Mesenchymal stem cell (in vitro differentiated cells and primary cell): ENCODE data around the gene TENM4.

Experiments
- DNase-seq: peaks from one replicate; pipeline ENCODE4 v3.0.0-alpha.2; 2013
- H2AFZ ChIP-seq: one replicate; pipeline ENCODE4 v1.6.1; 2013; ENCODE audit warnings: low read depth, mild to moderate bottlenecking, control low read depth, inconsistent platforms, low read length, moderate library complexity
- H2AK5ac ChIP-seq: 2 replicates; pipeline ENCODE4 v1.6.1; 2013; ENCODE audit warnings: low read length, moderate library complexity, mild to moderate bottlenecking, inconsistent platforms; ENCODE audit not compliant: severe bottlenecking
- H2BK120ac ChIP-seq: one replicate; pipeline ENCODE4 v1.6.1; 2013; ENCODE audit warnings: low read depth, mild to moderate bottlenecking, inconsistent platforms, low read length, moderate library complexity
- H2BK12ac ChIP-seq, 2 experiments: one replicate each; pipeline ENCODE4 v1.6.1; 2013; ENCODE audit warnings: inconsistent platforms in 2 of 2, low read length in 2 of 2, mild to moderate bottlenecking in 2 of 2, moderate library complexity in 2 of 2, control low read depth in 1 of 2
- H2BK15ac ChIP-seq: one replicate; pipeline ENCODE4 v1.6.1; 2013; ENCODE audit warnings: mild to moderate bottlenecking, low read depth, inconsistent platforms; ENCODE audit not compliant: poor library complexity, severe bottlenecking
- H2BK5ac ChIP-seq: 2 replicates; pipeline ENCODE4 v1.6.1; 2013; ENCODE audit warnings: low read depth, mild to moderate bottlenecking, low read length, control low read depth, inconsistent platforms; ENCODE audit not compliant: poor library complexity, severe bottlenecking
- H3K14ac ChIP-seq, 2 experiments: one replicate each; pipeline ENCODE4 v1.6.1; 2013; ENCODE audit warnings: inconsistent platforms in 2 of 2, low read length in 2 of 2, control low read depth in 1 of 2, mild to moderate bottlenecking in 1 of 2, moderate library complexity in 1 of 2
- H3K18ac ChIP-seq, 2 experiments: one replicate each; pipeline ENCODE4 v1.6.1; 2013; ENCODE audit warnings: inconsistent platforms in 2 of 2, low read length in 2 of 2, control low read depth in 1 of 2, low read depth in 1 of 2, mild to moderate bottlenecking in 1 of 2
- H3K23ac ChIP-seq, 2 experiments: one replicate each; pipeline ENCODE4 v1.6.1; 2013; ENCODE audit warnings: inconsistent platforms in 2 of 2, low read length in 2 of 2, mild to moderate bottlenecking in 2 of 2, moderate library complexity in 2 of 2, control low read depth in 1 of 2
- H3K27ac ChIP-seq: 2 replicates; pipeline ENCODE4 v1.5.1; 2013; ENCODE audit warnings: mild to moderate bottlenecking, moderate library complexity, low read length, control low read depth, inconsistent platforms; ENCODE audit not compliant: poor library complexity, severe bottlenecking
- H3K27me3 ChIP-seq, 2 experiments: 2 replicates each; pipeline versions ENCODE4 v1.6.1 to v1.7.0; 2013; ENCODE audit warnings: low read length in 2 of 2, mild to moderate bottlenecking in 2 of 2, moderate library complexity in 2 of 2, control low read depth in 1 of 2, inconsistent platforms in 1 of 2; ENCODE audit not compliant: control insufficient read depth in 1 of 2, insufficient read depth in 1 of 2
- H3K36me3 ChIP-seq, 2 experiments: 2 replicates each; pipeline versions ENCODE4 v1.6.1 to v1.7.0; 2013; ENCODE audit warnings: low read length in 2 of 2, control low read depth in 1 of 2, inconsistent platforms in 1 of 2, low read depth in 1 of 2, mild to moderate bottlenecking in 1 of 2; ENCODE audit not compliant: insufficient read depth in 2 of 2, control insufficient read depth in 1 of 2
- H3K4ac ChIP-seq, 2 experiments: one replicate each; pipeline ENCODE4 v1.6.1; 2013; ENCODE audit warnings: inconsistent platforms in 2 of 2, low read length in 2 of 2, mild to moderate bottlenecking in 2 of 2, moderate library complexity in 2 of 2, control low read depth in 1 of 2, low read depth in 1 of 2
- H3K4me1 ChIP-seq: 2 replicates; pipeline ENCODE4 v1.6.1; 2013; ENCODE audit warnings: low read depth, low read length, control low read depth; ENCODE audit not compliant: control insufficient read depth, insufficient read depth
- H3K4me2 ChIP-seq: 2 replicates; pipeline ENCODE4 v1.6.1; 2013; ENCODE audit warnings: low read length, mild to moderate bottlenecking, inconsistent platforms; ENCODE audit not compliant: poor library complexity, severe bottlenecking
- H3K4me3 ChIP-seq, 2 experiments: 2 replicates each; pipeline versions ENCODE4 v1.5.1 to v1.7.0; 2013; ENCODE audit warnings: low read length in 2 of 2, mild to moderate bottlenecking in 2 of 2, control low read depth in 1 of 2, low read depth in 1 of 2; ENCODE audit not compliant: insufficient read depth in 1 of 2
- H3K79me1 ChIP-seq: replicated peaks from 2 replicates; pipeline ENCODE4 v1.6.1; 2013; ENCODE audit warnings: mild to moderate bottlenecking, control low read depth, low read length, inconsistent platforms; ENCODE audit not compliant: poor library complexity, severe bottlenecking
- H3K9ac ChIP-seq: 2 replicates; pipeline ENCODE4 v1.7.0; 2013; ENCODE audit warnings: mild to moderate bottlenecking, low read length, moderate library complexity
- H3K9me3 ChIP-seq: 2 replicates; pipeline ENCODE4 v1.7.0; 2013; ENCODE audit warnings: mild to moderate bottlenecking, low read length; ENCODE audit not compliant: control insufficient read depth
- H4K8ac ChIP-seq: one replicate; pipeline ENCODE4 v1.6.1; 2013; ENCODE audit warnings: inconsistent platforms, mild to moderate bottlenecking, low read length, moderate library complexity
- H4K91ac ChIP-seq: one replicate; pipeline ENCODE4 v1.6.1; 2013; ENCODE audit warnings: mild to moderate bottlenecking, low read length, inconsistent platforms
- WGBS: methylation state at CpG from one replicate; pipeline ENCODE4 v1.1.7; 2013; ENCODE audit warnings: mixed read lengths; 5-methylcytosine and 5-hydroxymethylcytosine counted together

Gene TENM4

DNA sequence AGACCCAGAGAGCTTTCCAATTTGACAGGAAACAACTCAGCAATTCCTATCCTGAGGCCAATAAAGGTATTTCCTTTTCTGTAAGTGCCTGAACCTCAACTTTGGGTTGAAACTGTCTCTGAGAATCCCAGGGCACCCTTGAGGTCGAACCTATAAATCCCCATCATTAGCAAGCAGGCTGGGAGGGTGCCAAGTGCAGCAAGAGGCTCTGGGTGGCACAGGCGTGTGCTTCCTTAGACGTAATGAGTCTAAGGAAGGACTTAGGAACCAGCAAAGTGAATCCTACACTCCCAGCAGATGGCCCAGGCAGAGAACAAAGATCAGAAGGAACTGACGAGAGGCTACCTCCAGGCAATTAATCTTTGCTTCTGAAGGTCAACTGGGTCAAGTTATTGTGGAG is 631.9 kb downstream of the TENM4 start:
- H3K36me3 ChIP-seq, result peaks cover 0 to 6% of the 10 kb centered on the region in 2 experiments
- H2BK12ac ChIP-seq, result peak overlapping the region; percentile 84 to 94
- peak overlapping the region; percentile 23 to 92 for H3K18ac ChIP-seq
- H3K9ac ChIP-seq, result no peak overlapping the region
- no peaks in the 10 kb centered on the region for H3K27me3 ChIP-seq
- no peak overlapping the region for H3K4me2 ChIP-seq
- no peak overlapping the region for H2BK5ac ChIP-seq
- H3K9me3 ChIP-seq, result no peaks in the 10 kb centered on the region
- H3K4me3 ChIP-seq, result no peak overlapping the region
- no peak overlapping the region for H3K27ac ChIP-seq
- H2BK120ac ChIP-seq, result no peak overlapping the region
- H2BK15ac ChIP-seq, result no peak overlapping the region
- H3K23ac ChIP-seq, result no peak overlapping the region
- H3K79me1 ChIP-seq, result no peaks in the 10 kb centered on the region
- H3K4ac ChIP-seq, result peak overlapping the region; percentile 32 to 79
- H2AK5ac ChIP-seq, result no peak overlapping the region
- H3K4me1 ChIP-seq, result peaks cover 15% of the 10 kb centered on the region
- no peak overlapping the region for H3K14ac ChIP-seq
- peak overlapping the region; percentile 99 for H4K91ac ChIP-seq
- WGBS, result 22% methylated on average over 4 of the region's 4 CpGs
- H4K8ac ChIP-seq, result peak overlapping the region; percentile 7
- peak; percentile 61 for DNase-seq
- H2AFZ ChIP-seq, result no peak overlapping the region

DNA sequence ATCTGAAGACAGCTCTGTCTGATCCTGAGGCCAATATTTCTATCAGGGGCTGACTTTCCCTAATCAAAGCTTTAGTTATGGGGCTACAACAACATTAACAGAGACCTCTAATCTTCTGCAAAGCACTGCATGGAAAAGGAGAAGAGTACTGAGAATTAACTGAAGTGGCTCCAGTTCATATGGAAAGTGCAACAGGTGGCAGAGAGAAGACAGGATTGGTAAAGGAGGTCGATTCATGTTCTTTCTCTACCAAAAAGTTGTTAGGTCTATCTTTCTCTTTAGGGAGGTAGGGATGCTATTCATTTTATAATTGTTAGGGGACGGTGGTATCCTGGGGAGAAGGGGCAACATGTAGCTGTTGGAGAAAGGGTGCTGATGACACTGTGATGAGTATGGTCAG is 633.5 kb downstream of the TENM4 start:
- H3K14ac ChIP-seq, result no peak overlapping the region
- H2BK12ac ChIP-seq, result peak overlapping the region; percentile 0 to 83
- H2BK120ac ChIP-seq, result peak overlapping the region; percentile 8
- H3K18ac ChIP-seq, result peak overlapping the region in 1 of 2 experiments; percentile 55
- H2AFZ ChIP-seq, result no peak overlapping the region
- no peak for DNase-seq
- no peaks in the 10 kb centered on the region for H3K27me3 ChIP-seq
- H2BK5ac ChIP-seq, result no peak overlapping the region
- H3K4me3 ChIP-seq, result no peak overlapping the region
- H3K4ac ChIP-seq, result peak overlapping the region in 1 of 2 experiments; percentile 53
- peaks cover 0 to 6% of the 10 kb centered on the region in 2 experiments for H3K36me3 ChIP-seq
- no peak overlapping the region for H3K23ac ChIP-seq
- H4K8ac ChIP-seq, result no peak overlapping the region
- no peak overlapping the region for H3K9ac ChIP-seq
- no peak overlapping the region for H3K4me2 ChIP-seq
- 95% methylated on average over 2 of the region's 2 CpGs for WGBS
- H3K27ac ChIP-seq, result no peak overlapping the region
- no peaks in the 10 kb centered on the region for H3K9me3 ChIP-seq
- no peak overlapping the region for H2AK5ac ChIP-seq
- H2BK15ac ChIP-seq, result no peak overlapping the region
- H3K4me1 ChIP-seq, result peaks cover 15% of the 10 kb centered on the region
- no peak overlapping the region for H4K91ac ChIP-seq
- no peaks in the 10 kb centered on the region for H3K79me1 ChIP-seq

DNA sequence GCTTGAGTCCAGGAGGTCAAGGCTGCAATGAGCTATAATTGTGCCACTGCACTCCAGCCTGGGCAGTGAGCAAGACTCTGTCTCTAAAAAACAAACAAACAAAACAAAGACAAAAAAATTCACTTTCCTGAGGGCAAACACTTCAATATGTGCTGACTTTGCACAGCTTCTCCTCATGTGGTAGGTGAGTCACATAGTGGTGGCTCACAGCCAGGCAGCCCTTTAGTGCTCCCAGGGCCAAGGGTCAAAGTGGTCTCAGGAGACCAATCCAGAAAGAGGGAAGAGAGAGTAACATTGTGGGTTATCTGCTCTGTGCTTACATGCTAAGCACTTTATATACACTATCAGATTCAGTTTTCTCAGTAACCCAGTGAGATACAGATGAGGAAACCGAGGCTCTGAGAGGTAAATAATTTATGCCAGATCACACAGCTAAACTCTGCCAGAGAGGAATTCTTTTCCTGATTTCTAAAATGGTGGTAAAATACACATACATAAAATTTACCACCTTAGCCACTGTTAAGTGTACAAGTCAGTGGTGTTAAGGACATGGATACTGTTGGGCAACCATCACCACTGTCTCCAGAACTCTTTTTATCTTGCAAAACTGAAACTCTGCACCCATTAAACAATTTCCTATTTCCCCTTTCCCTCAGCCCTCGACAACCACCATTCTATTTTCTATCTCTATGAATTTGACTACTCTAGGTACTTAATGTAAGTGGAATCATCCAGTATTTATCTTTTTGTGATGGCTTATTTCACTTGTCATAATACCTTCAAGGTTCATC is 634.4 kb downstream of the TENM4 start:
- Histone ChIP-seq H2BK15ac (no peak overlapping the region), H2AK5ac (no peak overlapping the region), H3K18ac (peak overlapping the region in 1 of 2 experiments; percentile 42), H3K4me3 (no peak overlapping the region), H2BK120ac (no peak overlapping the region), H3K4ac (no peak overlapping the region), H2BK5ac (no peak overlapping the region), H4K91ac (peak overlapping the region; percentile 9), H3K36me3 (peaks cover 0 to 6% of the 10 kb centered on the region in 2 experiments), H4K8ac (no peak overlapping the region), H3K27me3 (no peaks in the 10 kb centered on the region), H2AFZ (no peak overlapping the region), H3K14ac (no peak overlapping the region), H3K79me1 (no peaks in the 10 kb centered on the region), H3K4me1 (peaks cover 19% of the 10 kb centered on the region), H3K27ac (no peak overlapping the region), H3K9me3 (no peaks in the 10 kb centered on the region), H3K9ac (no peak overlapping the region), H3K4me2 (no peak overlapping the region), H2BK12ac (no peak overlapping the region), H3K23ac (no peak overlapping the region)
- DNase-seq, result peak; percentile 76
- no CpG with 5 or more reads among the region's 2 CpGs for WGBS

DNA sequence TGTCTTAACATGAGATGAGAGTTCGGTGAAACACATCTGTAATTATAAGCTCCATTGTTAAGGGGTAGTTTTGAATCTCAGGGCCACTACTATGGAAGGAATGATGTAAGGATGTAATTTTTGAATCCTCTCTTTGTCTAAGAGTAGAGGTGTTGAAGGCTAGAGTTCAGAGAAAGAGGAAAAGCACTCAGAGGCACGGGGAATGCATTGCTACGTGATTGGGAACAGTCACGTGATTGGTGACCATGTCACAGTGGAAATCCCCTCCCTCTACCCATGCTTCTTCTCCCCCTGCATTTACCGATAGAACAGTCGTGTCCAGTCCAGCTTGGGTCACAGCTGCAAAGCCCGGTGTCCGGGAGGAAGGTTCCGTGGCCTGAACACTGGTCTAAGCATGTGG is 635.8 kb downstream of the TENM4 start:
- no peak for DNase-seq
- H2BK12ac ChIP-seq, result peak overlapping the region; percentile 33 to 95
- no peaks in the 10 kb centered on the region for H3K9me3 ChIP-seq
- no peaks in the 10 kb centered on the region for H3K27me3 ChIP-seq
- H4K8ac ChIP-seq, result no peak overlapping the region
- peak overlapping the region in 1 of 2 experiments; percentile 39 for H3K4ac ChIP-seq
- H3K4me1 ChIP-seq, result peaks cover 26% of the 10 kb centered on the region
- no peak overlapping the region for H3K4me2 ChIP-seq
- H3K14ac ChIP-seq, result no peak overlapping the region
- H3K9ac ChIP-seq, result no peak overlapping the region
- no peak overlapping the region for H2BK120ac ChIP-seq
- H3K27ac ChIP-seq, result no peak overlapping the region
- no peak overlapping the region for H3K4me3 ChIP-seq
- no peak overlapping the region for H2AK5ac ChIP-seq
- H2BK15ac ChIP-seq, result peak overlapping the region; percentile 56
- 97% methylated on average over 8 of the region's 9 CpGs for WGBS
- H4K91ac ChIP-seq, result peak overlapping the region; percentile 58
- H2AFZ ChIP-seq, result no peak overlapping the region
- peak overlapping the region in 1 of 2 experiments; percentile 83 for H3K18ac ChIP-seq
- no peak overlapping the region for H3K23ac ChIP-seq
- no peak overlapping the region for H2BK5ac ChIP-seq
- peaks cover 0 to 6% of the 10 kb centered on the region in 2 experiments for H3K36me3 ChIP-seq
- H3K79me1 ChIP-seq, result no peaks in the 10 kb centered on the region
